Measurements from ENCODE around the gene TGFA.

DNA sequence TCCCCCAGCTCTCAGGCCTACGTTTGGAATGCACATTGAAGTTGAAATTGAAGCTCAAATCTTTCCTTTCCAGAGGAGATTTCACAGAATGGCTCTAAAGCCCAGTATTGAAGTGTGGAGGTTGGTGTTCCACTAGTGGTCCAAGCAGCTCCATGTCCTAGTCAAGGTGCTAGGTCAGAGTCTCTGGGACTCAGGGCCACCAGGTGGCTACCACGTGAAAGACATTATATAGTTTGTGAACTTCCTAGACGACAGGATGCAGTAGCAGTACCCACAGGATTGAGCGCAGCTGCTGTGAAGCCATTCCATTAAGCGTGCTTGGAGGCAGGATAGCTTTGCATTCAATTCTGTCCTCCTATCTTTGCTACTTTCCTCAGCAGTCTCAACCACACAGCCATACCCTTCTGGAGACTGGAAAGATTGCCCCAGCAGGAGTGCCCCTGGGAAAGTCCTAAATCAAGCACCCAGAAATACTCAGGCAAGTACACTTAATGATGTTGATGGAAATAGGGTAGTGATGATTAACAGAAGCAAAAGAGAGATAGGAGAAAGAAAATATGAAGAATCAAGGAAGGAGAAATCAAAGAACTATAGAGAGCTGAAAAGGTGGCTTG lies 4.7 kb upstream of the TGFA start:
- TF ChIP-seq CTCF (conservative IDR thresholded peaks at IDR 0.05; ENCODE audit: low read length) = no peak
- TF ChIP-seq EZH2phosphoT487 (IDR thresholded peaks at IDR 0.05; ENCODE audit: borderline replicate concordance, low read depth, low read length) = no peak
